GM23338 (cell line): ENCODE data around the gene SEMA6C. TPM values are rescaled to one million over a fixed set of nuclear protein-coding genes. Genes with fewer than 3 reads are reported as not detected.

Experiments used
- ATAC-seq: fragments of 200-7000 bp; cut with Tn5 transposase; 3 replicates; pipeline ENCODE4 v1.9.1; 2020
- DNase-seq: peaks from one replicate; pipeline ENCODE4 v3.0.0-alpha.2; 2015; ENCODE audit warnings: low spot score
- H2AFZ ChIP-seq: fragments of 200-600 bp; sonication (generic); 2 replicates; pipeline ENCODE4 v1.8.0; 2016; ENCODE audit warnings: antibody characterized with exemption, mild to moderate bottlenecking, moderate library complexity
- H3F3A ChIP-seq: fragments of 200-600 bp; sonication (generic); replicated peaks from 2 replicates; pipeline ENCODE4 v1.8.0; 2017; ENCODE audit warnings: antibody characterized with exemption, mixed run types, low read depth
- H3K27ac ChIP-seq: fragments of 200-600 bp; sonication (generic); 2 replicates; pipeline ENCODE4 v1.6.1; 2016; ENCODE audit warnings: low read depth
- H3K27me3 ChIP-seq: fragments of 200-600 bp; sonication (generic); 2 replicates; pipeline ENCODE4 v1.8.0; 2016; ENCODE audit warnings: mild to moderate bottlenecking, mixed run types, moderate library complexity; ENCODE audit not compliant: insufficient read depth
- H3K36me3 ChIP-seq: fragments of 200-600 bp; sonication (generic); 2 replicates; pipeline ENCODE4 v1.8.0; 2016; ENCODE audit warnings: mild to moderate bottlenecking; ENCODE audit not compliant: insufficient read depth
- H3K4me1 ChIP-seq: fragments of 200-600 bp; sonication (generic); 2 replicates; pipeline ENCODE4 v1.8.0; 2016; ENCODE audit warnings: mild to moderate bottlenecking, moderate library complexity; ENCODE audit not compliant: insufficient read depth
- H3K4me2 ChIP-seq: fragments of 200-600 bp; sonication (generic); 2 replicates; pipeline ENCODE4 v1.7.1; 2017; ENCODE audit warnings: mixed run types
- H3K4me3 ChIP-seq: fragments of 200-600 bp; sonication (generic); 2 replicates; pipeline ENCODE4 v1.6.1; 2016; ENCODE audit warnings: mixed run types
- H3K79me2 ChIP-seq: fragments of 200-600 bp; sonication (generic); replicated peaks from 2 replicates; pipeline ENCODE4 v1.8.0; 2017; ENCODE audit warnings: mild to moderate bottlenecking; ENCODE audit not compliant: insufficient read depth
- H3K9me2 ChIP-seq: fragments of 200-600 bp; sonication (generic); 2 replicates; pipeline ENCODE4 v1.8.0; 2017; ENCODE audit not compliant: insufficient read depth
- H4K20me1 ChIP-seq: fragments of 200-600 bp; sonication (generic); replicated peaks from 2 replicates; pipeline ENCODE4 v1.8.0; 2017; ENCODE audit warnings: mild to moderate bottlenecking; ENCODE audit not compliant: insufficient read depth
- H3K27ac Mint-ChIP-seq: 2 replicates; pipeline ENCODE4 v1.8.0; 2020; ENCODE audit warnings: inconsistent platforms, mild to moderate bottlenecking, moderate library complexity, mixed read lengths
- H3K27me3 Mint-ChIP-seq: 3 replicates; pipeline ENCODE4 v1.8.0; 2022; ENCODE audit warnings: low read depth, mild to moderate bottlenecking, moderate library complexity, mixed read lengths, inconsistent platforms; ENCODE audit not compliant: insufficient read depth, poor library complexity
- H3K36me3 Mint-ChIP-seq: 3 replicates; pipeline ENCODE4 v1.8.0; 2021; ENCODE audit warnings: low read depth, mild to moderate bottlenecking, inconsistent platforms, moderate library complexity, mixed read lengths
- H3K4me1 Mint-ChIP-seq: 3 replicates; pipeline ENCODE4 v1.8.0; 2020; ENCODE audit warnings: mild to moderate bottlenecking, inconsistent platforms, mixed read lengths
- H3K4me3 Mint-ChIP-seq: 3 replicates; pipeline ENCODE4 v1.8.0; 2021; ENCODE audit warnings: moderate library complexity, mild to moderate bottlenecking, inconsistent platforms, mixed read lengths
- H3K9me3 Mint-ChIP-seq: 3 replicates; pipeline ENCODE4 v1.8.0; 2020; ENCODE audit warnings: moderate library complexity, mild to moderate bottlenecking, inconsistent platforms, mixed read lengths
- JUNB ChIP-seq: IDR thresholded peaks from one replicate; pipeline ENCODE4 v1.6.1; 2016; ENCODE audit warnings: antibody characterized with exemption; ENCODE audit not compliant: unreplicated experiment
- REST ChIP-seq: IDR thresholded peaks from one replicate; pipeline ENCODE4 v1.6.1; 2018; ENCODE audit warnings: antibody characterized with exemption; ENCODE audit not compliant: unreplicated experiment
- ZNF462 ChIP-seq: fragments of 250-450 bp; sonication (Bioruptor Pico); IDR thresholded peaks from 2 replicates; pipeline ENCODE4 v1.5.0; 2020; ENCODE audit warnings: mild to moderate bottlenecking, moderate library complexity
- polyA plus RNA-seq: library from polyadenylated mRNA; unstranded; fragments of >200 nt; fragmentation: Nextera tagmentation; extraction: Ambion mirVana; gene quantifications from 2 replicates; pipeline ENCODE4 v1.2.1, GENCODE V29; 2016
- total RNA-seq: library from RNA; depleted of rRNA; stranded (reverse); fragments of >200 nt; shearing (Covaris generic); gene quantifications from 2 replicates; pipeline ENCODE4 v1.2.3, GENCODE V29; 2014

Gene SEMA6C
- total and polyA plus RNA-seq, 2 experiments from 2014 or later = 6.2 to 12.3 TPM

GRCh38 chr1:151147665-151148064 is 1.2 kb upstream of the SEMA6C start:
- TF ChIP-seq ZNF462 (CRISPR knock-in tag) (no peak), REST (no peak), JUNB (no peak)
- no peak overlapping the region for H2AFZ ChIP-seq
- no peak overlapping the region for H3K27ac ChIP-seq
- H3F3A ChIP-seq = peaks cover 9% of the 10 kb centered on the region; the same call in 1 of the 2 replicates
- ATAC-seq = no peak
- H3K36me3 ChIP-seq = no peaks in the 10 kb centered on the region
- H3K27ac Mint-ChIP-seq = no peak overlapping the region
- peak overlapping the region; percentile 82; the same call in 2 of the 3 replicates for H3K4me3 Mint-ChIP-seq
- peaks cover 29% of the 10 kb centered on the region for H3K27me3 Mint-ChIP-seq
- no peak for DNase-seq
- H3K4me1 Mint-ChIP-seq = peaks cover 35% of the 10 kb centered on the region
- H3K4me2 ChIP-seq = 0 out of 2 replicates have a peak overlapping the region, but pooled peaks have one; percentile 98
- no peaks in the 10 kb centered on the region for H3K9me2 ChIP-seq
- peaks cover 35% of the 10 kb centered on the region for H3K4me1 ChIP-seq
- no peaks in the 10 kb centered on the region for H3K9me3 Mint-ChIP-seq
- H3K36me3 Mint-ChIP-seq = no peaks in the 10 kb centered on the region; the same call in 2 of the 3 replicates
- no peak overlapping the region for H3K4me3 ChIP-seq
- peaks cover 5% of the 10 kb centered on the region; the same call in 1 of the 2 replicates for H4K20me1 ChIP-seq
- peaks cover 35% of the 10 kb centered on the region for H3K27me3 ChIP-seq
- H3K79me2 ChIP-seq = no peaks in the 10 kb centered on the region; the same call in 1 of the 2 replicates
